Hindlimb muscle (tissue), 1 donor: ENCODE measurements around the gene THAP11. TPM values are rescaled to one million over a fixed set of nuclear protein-coding genes. Genes with fewer than 3 reads are reported as not detected.
"Not testable (repeated sequence)": the region's sequence is repeated elsewhere in the genome, so short reads cannot be mapped to it uniquely, and the experiment has no call there.

ENCODE experiments used
- DNase-seq: peaks from one replicate; pipeline ENCODE4 v3.0.0-alpha.2; 2013
- polyA plus RNA-seq: library from polyadenylated mRNA; unstranded; fragments of 120-200 nt; gene quantifications from one replicate; pipeline ENCODE4 v1.2.1, GENCODE V29; 2013; ENCODE audit not compliant: insufficient read length

THAP11 gene
- polyA plus RNA-seq, 1 donor = 27.0 TPM

GRCh38 chr16:67837190-67837589 is 4.9 kb upstream of the THAP11 start:
- DNase-seq = not testable (repeated sequence)

DNA sequence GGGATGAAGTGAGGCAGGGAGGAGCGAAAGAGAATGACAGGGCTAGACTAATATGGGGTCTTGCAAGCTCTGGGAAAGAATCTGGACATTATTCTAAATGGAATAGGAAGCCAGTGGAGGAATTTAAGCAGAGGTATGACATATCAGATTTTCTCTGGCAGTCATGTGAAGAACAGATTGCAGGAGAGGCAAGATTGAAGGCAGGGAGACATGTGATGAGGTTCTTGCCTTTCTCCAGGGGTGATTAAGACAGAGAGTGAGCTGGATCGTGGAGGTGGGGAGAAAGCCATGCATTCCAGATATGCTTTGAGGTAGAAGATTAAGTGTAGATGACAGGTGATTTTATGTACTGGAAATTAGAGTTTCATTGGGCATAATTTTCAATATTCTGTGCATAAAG is 4.3 kb upstream of the THAP11 start:
- no peak for DNase-seq

DNA sequence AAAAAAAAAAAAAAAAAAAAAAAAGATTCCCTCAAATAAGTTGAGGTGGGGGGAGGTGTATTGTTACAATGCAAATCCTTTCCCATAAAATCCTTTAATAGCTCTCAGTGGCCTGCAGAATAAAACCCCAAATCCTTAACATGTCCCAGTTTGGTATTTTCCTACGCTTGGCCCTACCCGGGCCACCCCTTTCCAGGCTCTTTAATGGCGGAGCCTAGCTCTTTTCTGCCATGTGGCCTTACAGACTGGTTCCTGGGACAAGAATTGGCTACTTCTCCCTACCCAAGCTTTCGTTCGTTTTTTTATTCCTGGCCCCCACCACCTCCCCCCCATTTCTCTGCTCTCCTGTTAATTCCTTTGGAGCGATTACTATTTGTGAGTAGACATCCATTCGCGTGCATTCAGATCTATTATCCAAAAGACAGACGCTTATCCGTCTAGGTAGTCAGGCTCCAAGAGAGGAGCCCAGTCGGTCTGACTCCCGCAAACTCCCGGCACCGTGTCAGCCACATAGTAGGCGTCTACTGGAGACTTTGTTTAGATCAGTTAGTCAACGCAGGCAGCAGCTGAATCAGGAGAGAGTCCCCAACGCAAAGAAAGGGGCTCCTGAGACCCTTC is 813 bp upstream of the THAP11 start:
- no peak for DNase-seq

GRCh38 chr16:67842509-67843342 is 606 bp downstream of the THAP11 start:
- peak; percentile 56 for DNase-seq

DNA sequence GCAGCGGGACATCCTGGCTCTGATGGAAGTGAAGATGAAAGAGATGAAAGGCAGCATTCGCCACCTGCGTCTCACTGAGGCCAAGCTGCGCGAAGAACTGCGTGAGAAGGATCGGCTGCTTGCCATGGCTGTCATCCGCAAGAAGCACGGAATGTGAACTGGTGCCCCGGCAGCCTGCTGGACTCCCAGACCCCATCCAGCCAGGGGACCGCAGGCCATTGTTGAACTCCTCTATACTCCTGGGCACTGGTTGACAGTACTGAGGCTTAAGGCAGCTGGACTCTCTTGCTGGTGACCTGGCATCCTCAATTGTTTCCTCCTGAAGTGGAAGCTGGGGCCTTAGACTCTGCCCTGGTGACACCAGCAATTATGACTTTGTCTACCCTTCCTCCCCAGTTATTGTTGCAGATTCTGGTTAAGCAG is 1.2 kb downstream of the THAP11 start:
- DNase-seq = no peak

- no peak for DNase-seq
Measured at GRCh38 chr16:67844497-67844896, 2.4 kb downstream of the THAP11 start.

DNA sequence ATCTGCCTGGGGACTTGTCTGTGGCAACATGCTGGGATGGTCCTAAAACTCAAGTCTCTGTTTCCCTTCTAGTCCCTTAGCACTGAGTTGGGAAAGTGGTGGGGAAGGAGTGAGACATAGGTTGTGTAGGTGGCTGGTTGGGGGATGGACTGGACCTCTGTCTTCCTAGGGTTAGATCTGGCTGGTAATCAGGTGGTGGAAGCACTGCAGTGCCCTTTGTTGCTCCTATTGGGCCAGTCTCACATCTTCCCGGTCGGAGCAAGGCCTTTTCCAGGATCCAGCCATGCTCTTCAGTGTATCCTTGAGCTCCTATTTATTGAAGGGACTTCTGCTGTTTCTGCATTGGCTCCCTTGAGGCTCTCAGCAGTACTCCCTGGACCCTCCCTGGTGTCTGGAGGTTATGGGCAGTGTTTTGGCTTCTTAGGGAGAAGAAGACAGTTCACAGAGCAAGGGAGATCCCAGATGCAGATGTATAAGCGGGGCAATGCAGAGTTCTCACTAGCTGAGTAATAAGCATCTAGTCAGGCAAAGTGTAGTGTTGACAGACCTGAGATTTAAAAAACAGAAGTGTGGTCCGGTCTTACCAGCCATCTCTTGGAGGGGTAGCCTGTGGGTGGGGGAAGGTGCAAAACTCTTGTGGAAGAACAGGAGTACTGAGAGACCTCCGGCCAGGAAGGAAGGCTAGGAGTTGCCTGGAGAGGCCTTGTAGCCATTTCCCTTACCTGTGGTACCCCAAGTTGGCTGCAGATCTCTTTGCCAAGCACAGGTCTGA is 3.4 kb downstream of the THAP11 start:
- DNase-seq = no peak

DNA sequence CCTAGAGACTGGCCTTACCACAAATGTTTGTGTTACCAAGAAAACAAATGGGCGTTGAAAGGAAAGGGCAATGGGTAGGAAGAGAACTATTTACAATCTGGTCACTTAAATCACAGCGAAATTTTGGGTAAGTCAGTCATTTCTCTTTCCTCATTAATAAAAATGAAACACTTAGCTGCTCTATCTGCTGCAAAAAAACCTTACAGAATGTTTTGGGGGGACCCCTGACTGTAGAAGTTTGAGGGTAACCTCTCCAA is 3.9 kb downstream of the THAP11 start:
- DNase-seq = no peak

DNA sequence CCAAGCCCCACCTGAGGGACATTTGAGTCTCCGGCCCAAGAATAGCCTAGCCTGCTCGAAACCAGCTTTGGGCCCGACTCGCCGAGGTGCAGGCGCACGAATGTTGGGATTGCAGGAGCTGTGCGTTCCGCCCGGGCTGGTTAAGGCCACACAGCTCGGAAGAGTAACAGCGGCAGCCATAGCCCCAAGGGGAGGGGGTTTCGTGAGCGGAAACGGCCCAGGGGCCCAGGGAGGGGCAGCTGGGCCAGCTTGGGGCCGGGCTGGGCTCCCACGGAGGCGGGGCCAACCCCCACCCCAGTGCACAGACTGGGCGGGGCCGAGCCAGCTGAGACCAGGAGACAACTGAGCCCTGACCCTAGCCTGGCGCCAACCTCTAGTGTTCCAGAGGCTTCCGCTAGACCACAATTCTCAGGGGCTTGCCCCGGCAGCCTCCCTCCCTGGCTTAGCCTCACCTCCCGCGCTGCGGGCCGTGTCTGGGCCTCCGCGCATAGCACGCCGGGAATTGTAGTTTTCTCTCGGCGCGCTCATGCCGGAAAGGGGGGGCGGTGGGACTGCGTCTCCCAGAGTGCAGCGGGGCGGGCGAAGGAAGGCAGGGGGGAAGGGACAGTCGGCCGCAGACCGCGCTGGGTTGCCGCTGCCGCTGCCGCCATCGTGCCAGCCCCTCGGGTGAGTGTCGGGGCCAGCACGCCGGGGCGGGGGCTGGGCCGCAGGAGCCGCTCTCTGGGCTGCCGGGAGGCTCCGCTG is 4.4 kb downstream of the THAP11 start, which contains the start of gene NUTF2:
TSS of gene NUTF2 (plus strand) at position 614 of the 744 bp plus-strand sequence. CDS start 18,198 bp downstream, outside the sequence.
- DNase-seq = peak; percentile 97

DNA sequence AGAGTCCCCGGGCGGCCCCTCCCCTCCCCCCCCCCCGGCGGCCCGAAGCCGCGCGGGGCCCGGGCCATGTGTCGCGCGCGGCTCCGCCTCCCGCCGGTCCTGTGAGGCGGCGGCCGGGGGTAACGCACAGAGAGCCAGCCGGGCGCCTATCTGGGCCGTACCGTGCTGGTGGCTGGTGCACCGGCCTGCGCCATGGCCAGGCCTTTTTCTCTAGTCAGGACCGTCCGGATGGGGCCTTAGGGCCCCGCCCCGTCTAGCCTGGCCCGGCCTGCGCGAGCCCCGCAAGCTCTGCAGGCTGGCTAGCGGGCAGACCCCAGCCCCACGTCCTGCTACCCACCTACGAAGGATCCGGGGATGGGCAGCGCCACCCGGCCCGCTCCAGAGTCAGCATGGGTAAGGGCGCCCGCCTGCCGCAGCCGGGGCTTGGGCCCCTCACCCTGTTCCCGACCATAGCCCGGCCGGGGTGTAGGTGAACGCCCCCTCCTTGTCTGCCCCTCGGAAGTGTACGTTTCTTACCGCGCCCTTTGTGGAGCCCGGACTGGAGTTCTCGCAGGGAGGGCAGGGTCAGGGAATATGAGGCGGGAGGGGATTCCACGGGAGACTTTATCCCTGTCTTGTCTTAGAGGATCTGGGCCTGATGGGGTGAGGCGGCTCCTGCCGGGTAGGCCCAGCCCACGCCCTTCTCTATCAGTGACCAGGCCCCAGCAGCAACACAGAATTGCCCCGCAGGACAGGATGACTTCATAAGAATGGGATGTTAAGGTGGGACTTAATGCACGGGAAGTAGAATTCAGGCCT is 5.1 kb downstream of the THAP11 start, which contains the start of gene CENPT:
TSS of gene CENPT (minus strand) at position 630 of the 798 bp plus-strand sequence. CDS start 13,834 bp downstream, outside the sequence.
- no peak for DNase-seq

DNA sequence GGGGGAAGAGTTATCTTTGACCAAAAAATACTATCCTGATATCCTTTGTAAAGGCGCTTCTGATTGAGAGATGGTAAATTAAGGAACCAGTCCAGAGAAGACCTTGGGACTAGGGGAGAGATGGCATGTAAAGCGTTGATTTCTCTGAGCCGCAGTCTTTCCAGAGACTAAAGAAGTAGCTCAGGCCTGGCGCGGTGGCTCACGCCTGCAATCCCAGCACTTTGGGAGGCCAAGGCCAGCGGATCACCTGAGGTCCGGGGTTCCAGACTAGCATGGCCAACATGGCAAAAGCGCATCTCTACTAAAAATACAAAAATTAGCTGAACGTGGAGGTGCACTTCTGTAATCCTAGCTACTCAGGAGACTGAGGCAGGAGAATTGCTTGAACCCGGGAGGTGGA is 6.0 kb downstream of the THAP11 start:
- DNase-seq = no peak

DNA sequence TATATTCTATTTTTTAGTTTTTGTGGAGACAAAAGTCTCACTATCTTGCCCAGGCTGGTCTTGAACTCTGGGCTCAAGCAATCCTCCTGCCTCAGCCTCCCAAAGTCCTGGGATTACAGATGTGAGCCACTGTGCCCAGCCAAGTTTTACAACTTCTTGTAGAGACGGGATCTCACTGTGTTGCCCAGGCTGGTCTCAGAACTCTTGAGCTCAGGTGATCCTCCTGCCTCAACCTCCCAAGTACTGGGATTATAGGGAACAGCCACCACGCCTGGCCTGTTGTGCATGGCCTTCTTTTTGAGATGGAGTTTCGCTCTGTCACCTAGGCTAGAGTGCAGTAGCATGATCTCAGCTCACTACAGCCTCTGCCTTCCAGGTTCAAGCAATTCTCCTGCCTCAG is 11.6 kb downstream of the THAP11 start:
- DNase-seq = no peak

DNA sequence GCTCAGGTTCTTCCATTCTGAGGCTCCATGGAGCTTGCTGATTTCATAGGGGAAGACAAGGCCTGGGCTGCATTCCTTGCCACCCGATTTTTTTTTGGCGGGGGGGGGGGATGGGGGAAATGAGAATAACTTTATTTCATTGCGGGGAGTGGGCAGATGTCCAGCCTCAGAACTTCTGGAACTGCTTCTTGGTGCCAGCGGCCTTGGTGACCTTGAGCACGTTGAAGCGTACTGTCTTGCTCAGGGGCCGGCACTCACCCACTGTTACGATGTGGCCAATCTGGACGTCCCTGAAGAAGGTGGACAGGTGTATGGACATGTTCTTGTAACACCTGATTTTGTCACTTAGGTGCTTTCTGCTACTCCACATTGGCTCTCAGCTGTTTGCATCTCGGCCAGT is 13.7 kb downstream of the THAP11 start:
- DNase-seq = no peak

DNA sequence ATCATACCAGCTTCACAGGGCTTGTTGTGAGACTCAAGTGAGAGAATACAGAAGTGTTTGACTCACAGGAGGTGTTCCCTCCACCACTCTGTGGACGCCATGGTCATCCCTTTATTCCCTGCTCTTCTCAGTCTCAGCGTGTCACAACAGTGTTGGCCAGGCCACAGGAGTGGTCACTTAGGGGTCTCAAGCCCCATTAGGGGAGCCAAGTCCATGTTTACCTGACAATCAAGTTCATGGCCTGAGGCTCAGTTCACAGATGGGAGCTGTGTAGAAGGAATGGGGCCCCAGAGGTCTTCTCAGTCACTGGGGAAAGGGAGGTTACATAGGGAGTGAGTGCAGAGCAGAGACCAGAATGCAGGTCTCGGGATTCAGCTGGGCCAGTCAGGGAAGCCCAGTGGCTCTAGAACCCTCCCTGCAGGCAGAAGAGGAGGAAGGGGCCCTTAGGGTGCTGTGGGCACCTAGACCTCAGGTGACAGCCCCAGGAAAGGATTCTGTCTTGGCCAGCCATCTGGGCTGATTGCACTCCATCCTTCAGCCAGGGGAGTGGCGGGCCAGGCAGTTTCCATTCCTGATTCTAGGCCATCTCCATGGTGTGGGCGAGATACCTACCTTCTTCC is 14.9 kb downstream of the THAP11 start:
- DNase-seq = no peak

GRCh38 chr16:67857547-67858233 is 15.6 kb downstream of the THAP11 start:
- DNase-seq = no peak

- DNase-seq = no peak
Measured at GRCh38 chr16:67858500-67858899, 16.4 kb downstream of the THAP11 start.

GRCh38 chr16:67860589-67861398 is 18.7 kb downstream of the THAP11 start:
- no peak for DNase-seq

DNA sequence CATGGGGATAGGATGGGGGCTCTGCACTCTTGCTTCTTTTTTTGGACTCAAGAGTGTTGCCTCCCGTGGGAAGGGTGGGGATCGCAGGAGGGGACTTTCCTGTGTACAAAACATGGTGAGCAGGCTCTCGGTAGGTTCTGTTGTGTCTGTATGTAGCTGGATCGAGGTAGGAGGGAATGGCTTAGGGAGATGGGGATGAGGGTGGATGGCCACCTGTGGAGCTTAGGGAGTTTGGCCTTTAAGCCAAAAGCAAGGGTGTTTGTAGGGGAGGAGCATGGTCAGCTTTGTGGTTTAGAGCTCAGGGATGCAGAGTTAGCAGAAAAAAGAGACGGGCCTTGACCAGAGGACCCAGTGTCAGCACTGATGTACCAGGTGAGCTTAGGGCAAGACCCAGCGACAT is 19.8 kb downstream of the THAP11 start:
- no peak for DNase-seq
